Body of pancreas (tissue), 4 donors: ENCODE data around the gene RAP2B. TPM values are rescaled to one million over a fixed set of nuclear protein-coding genes. Genes with fewer than 3 reads are reported as not detected.

Source experiments
- ATAC-seq: fragments of 150-250 bp; one replicate; pipeline ENCODE4 v1.9.1; 2016
- DNase-seq, 4 donors: peaks; one replicate each; pipeline ENCODE4 v3.0.0-alpha.2; 2019
- H3K27ac ChIP-seq, 4 donors: fragments of 200-600 bp; sonication (generic); 1 replicate in 3 of 4; 2 replicates in 1 of 4; pipeline versions ENCODE4 v1.5.1 to v1.6.1; 2016 to 2019; ENCODE audit warnings: mild to moderate bottlenecking in 1 of 4, mixed read lengths in 1 of 4, moderate library complexity in 1 of 4
- H3K27me3 ChIP-seq, 2 donors: fragments of 200-600 bp; sonication (generic); one replicate each; pipeline ENCODE4 v1.6.0; 2016; ENCODE audit warnings: mild to moderate bottlenecking in 1 of 2
- H3K36me3 ChIP-seq, 2 donors: fragments of 200-600 bp; sonication (generic); replicated peaks in 1 of 2; 2 replicates each; pipeline ENCODE4 v1.5.1; 2016; ENCODE audit warnings: low read depth in 2 of 2; ENCODE audit not compliant: insufficient read depth in 1 of 2
- H3K4me1 ChIP-seq: fragments of 200-600 bp; sonication (generic); one replicate; pipeline ENCODE4 v1.6.0; 2016
- H3K4me3 ChIP-seq, 2 donors: fragments of 200-600 bp; sonication (generic); 1 replicate in 1 of 2; 2 replicates in 1 of 2; pipeline ENCODE4 v1.5.1; 2016 to 2019
- H3K9me3 ChIP-seq, 3 donors: fragments of 200-600 bp; sonication (generic); 1 replicate in 2 of 3; 2 replicates in 1 of 3; pipeline ENCODE4 v1.5.1; 2016
- POLR2A ChIP-seq, 3 donors: fragments of 450-650 bp; IDR thresholded peaks; one replicate each; pipeline ENCODE4 v1.6.1; 2016; ENCODE audit warnings: antibody characterized with exemption in 3 of 3, mild to moderate bottlenecking in 2 of 3
- WGBS, 2 donors: methylation state at CpG; one replicate each; pipeline ENCODE4 v1.1.5; 2017; 5-methylcytosine and 5-hydroxymethylcytosine counted together
- intact Hi-C: fragments of 100-400 bp; cut with DNase I; formaldehyde crosslinking; loops from one replicate; pipeline ENCODE4 v1.15.1; 2023
- total RNA-seq, 2 donors: library from RNA; depleted of rRNA; stranded (reverse); fragments of >200 nt; gene quantifications; one replicate each; pipeline ENCODE4 v1.1.0, GENCODE V29; 2016
- TF ChIP-seq, protein P1 (sequence below), 7 experiments: fragments of 450-650 bp in 4 of 7; fragments of 200-600 bp in 3 of 7; sonication (generic) in 3 of 7; IDR thresholded peaks; one replicate each; pipeline ENCODE4 v1.5.1; 2016 to 2019; ENCODE audit warnings: antibody characterized with exemption in 7 of 7

Gene RAP2B
- total RNA-seq, 2 donors from 2014 or later = 3.6 to 6.5 TPM

DNA sequence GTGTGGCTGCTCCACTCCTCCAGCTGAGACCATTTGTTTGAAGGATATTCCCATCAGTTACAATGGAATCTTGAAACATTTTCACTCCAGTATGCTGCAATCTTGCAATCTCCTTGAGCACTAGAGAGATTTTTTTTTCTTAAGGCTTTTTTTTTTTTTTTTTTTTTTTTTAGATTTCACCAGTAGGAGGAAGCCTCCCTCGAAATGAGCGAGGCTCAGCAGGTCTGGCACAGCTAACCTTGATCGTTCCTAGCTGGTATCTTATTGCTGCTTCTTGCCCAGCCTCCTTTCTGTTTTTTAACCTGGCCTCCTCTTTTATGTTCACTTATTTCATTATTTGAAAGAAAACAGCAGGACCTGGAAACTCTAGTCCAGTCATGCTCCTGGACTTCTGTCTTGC lies 48.1 kb downstream of the RAP2B start:
- H3K36me3 ChIP-seq = no peaks in the 10 kb centered on the region
- no peaks in the 10 kb centered on the region for H3K4me1 ChIP-seq
- no peak overlapping the region for H3K4me3 ChIP-seq
- DNase-seq (no peak), ATAC-seq (no peak)
- H3K9me3 ChIP-seq = no peaks in the 10 kb centered on the region
- TF ChIP-seq, protein P1, sequence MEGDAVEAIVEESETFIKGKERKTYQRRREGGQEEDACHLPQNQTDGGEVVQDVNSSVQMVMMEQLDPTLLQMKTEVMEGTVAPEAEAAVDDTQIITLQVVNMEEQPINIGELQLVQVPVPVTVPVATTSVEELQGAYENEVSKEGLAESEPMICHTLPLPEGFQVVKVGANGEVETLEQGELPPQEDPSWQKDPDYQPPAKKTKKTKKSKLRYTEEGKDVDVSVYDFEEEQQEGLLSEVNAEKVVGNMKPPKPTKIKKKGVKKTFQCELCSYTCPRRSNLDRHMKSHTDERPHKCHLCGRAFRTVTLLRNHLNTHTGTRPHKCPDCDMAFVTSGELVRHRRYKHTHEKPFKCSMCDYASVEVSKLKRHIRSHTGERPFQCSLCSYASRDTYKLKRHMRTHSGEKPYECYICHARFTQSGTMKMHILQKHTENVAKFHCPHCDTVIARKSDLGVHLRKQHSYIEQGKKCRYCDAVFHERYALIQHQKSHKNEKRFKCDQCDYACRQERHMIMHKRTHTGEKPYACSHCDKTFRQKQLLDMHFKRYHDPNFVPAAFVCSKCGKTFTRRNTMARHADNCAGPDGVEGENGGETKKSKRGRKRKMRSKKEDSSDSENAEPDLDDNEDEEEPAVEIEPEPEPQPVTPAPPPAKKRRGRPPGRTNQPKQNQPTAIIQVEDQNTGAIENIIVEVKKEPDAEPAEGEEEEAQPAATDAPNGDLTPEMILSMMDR (IDR thresholded peaks at IDR 0.05) = no peak
- no peak for TF ChIP-seq POLR2A (IDR thresholded peaks at IDR 0.05)
- WGBS, 2 donors = 22 to 72% methylated on average over 3 of the region's 3 CpGs
- intact Hi-C loops = no loop called here
- no peaks in the 10 kb centered on the region for H3K27me3 ChIP-seq
- H3K27ac ChIP-seq = no peak overlapping the region

- DNase-seq (no peak), ATAC-seq (no peak)
- intact Hi-C loops = no loop called here
- Histone ChIP-seq H3K4me1 (no peaks in the 10 kb centered on the region), H3K27me3 (no peaks in the 10 kb centered on the region), H3K27ac (no peak overlapping the region), H3K9me3 (no peaks in the 10 kb centered on the region), H3K36me3 (no peaks in the 10 kb centered on the region), H3K4me3 (no peak overlapping the region)
- 68 to 78% methylated on average over 1 of the region's 1 CpG for WGBS, 2 donors
- no peak for TF ChIP-seq POLR2A (IDR thresholded peaks at IDR 0.05)
- TF ChIP-seq, protein P1 (IDR thresholded peaks at IDR 0.05) = no peak
These were observed 48.6 kb downstream of the RAP2B start for GRCh38 chr3:153210660-153211059.

- ATAC-seq = no peak
These were observed 53.5 kb downstream of the RAP2B start for GRCh38 chr3:153215497-153215896.

GRCh38 chr3:153215966-153216365 lies 53.9 kb downstream of the RAP2B start:
- 64% methylated on average over 5 of the region's 5 CpGs for WGBS, 2 donors
- Histone ChIP-seq H3K9me3 (no peaks in the 10 kb centered on the region), H3K27ac (no peak overlapping the region), H3K4me3 (no peak overlapping the region), H3K27me3 (no peaks in the 10 kb centered on the region), H3K4me1 (no peaks in the 10 kb centered on the region), H3K36me3 (no peaks in the 10 kb centered on the region)
- intact Hi-C loops = no loop called here
- DNase-seq (no peak), ATAC-seq (no peak)
- TF ChIP-seq, protein P1 (IDR thresholded peaks at IDR 0.05) = no peak
- TF ChIP-seq POLR2A (IDR thresholded peaks at IDR 0.05) = no peak

More at GRCh38 chr3:153215497-153215896, 53.5 kb downstream of the RAP2B start:
- Histone ChIP-seq H3K36me3 (no peaks in the 10 kb centered on the region), H3K27ac (no peak overlapping the region), H3K4me1 (no peaks in the 10 kb centered on the region), H3K27me3 (no peaks in the 10 kb centered on the region), H3K4me3 (no peak overlapping the region), H3K9me3 (no peaks in the 10 kb centered on the region)
- TF ChIP-seq, protein P1 (IDR thresholded peaks at IDR 0.05) = no peak
- no peak for TF ChIP-seq POLR2A (IDR thresholded peaks at IDR 0.05)
- no peak for DNase-seq
- intact Hi-C loops = no loop called here
- 60 to 91% methylated on average over 1 of the region's 1 CpG for WGBS, 2 donors

GRCh38 chr3:153216928-153217327 lies 54.9 kb downstream of the RAP2B start:
- intact Hi-C loops = no loop called here
- Histone ChIP-seq H3K27ac (no peak overlapping the region), H3K4me1 (no peaks in the 10 kb centered on the region), H3K4me3 (no peak overlapping the region), H3K9me3 (no peaks in the 10 kb centered on the region), H3K36me3 (no peaks in the 10 kb centered on the region), H3K27me3 (no peaks in the 10 kb centered on the region)
- no peak for TF ChIP-seq POLR2A (IDR thresholded peaks at IDR 0.05)
- TF ChIP-seq, protein P1 (IDR thresholded peaks at IDR 0.05) = no peak
- ATAC-seq (no peak), DNase-seq (no peak)
- 72 to 77% methylated on average over 2 of the region's 2 CpGs for WGBS, 2 donors
